ENCODE measurements around the gene LMBRD2. TPM values are rescaled to one million over a fixed set of nuclear protein-coding genes. Genes with fewer than 3 reads are reported as not detected.

Gene LMBRD2
- polyA plus RNA-seq, 2 donors, result 1.3 to 2.3 TPM

DNA sequence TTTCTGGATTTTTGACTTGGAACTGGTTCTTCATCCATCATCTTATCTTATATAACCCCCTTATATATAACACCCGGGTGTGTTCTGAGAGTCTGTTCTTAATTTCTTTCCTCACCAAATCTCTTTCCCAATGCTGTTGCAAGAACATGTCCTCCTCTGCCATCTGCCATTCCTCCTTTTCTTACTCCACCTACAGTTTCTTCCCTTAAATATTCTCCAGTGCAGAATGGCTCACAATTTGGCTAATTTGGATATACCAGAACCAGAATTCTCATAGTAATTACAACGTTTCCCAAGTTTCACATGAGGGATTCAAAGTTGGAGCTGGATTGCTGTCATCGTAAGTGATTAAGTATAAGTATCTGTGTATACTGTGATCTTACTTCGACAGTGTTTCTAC is 28.3 kb upstream of the LMBRD2 start:
- H3K27me3 ChIP-seq (ENCODE audit: control insufficient read depth in 1 of 2, insufficient read depth in 2 of 2, low read length in 2 of 2), result no peaks in the 10 kb centered on the region
- no peaks in the 10 kb centered on the region for H3K9me3 ChIP-seq (ENCODE audit: control insufficient read depth in 2 of 2, insufficient read depth in 1 of 2, low read depth in 1 of 2, low read length in 1 of 2)
- H3K4me1 ChIP-seq (ENCODE audit: control insufficient read depth in 2 of 2, insufficient read depth in 2 of 2, low read length in 1 of 2), result no peaks in the 10 kb centered on the region
- WGBS, 2 donors, result 73 to 80% methylated on average over 4 of the region's 4 CpGs
- no peak overlapping the region for H3K27ac ChIP-seq (ENCODE audit: low read depth in 2 of 2, low read length in 1 of 2)
- no peaks in the 10 kb centered on the region for H3K36me3 ChIP-seq (ENCODE audit: control insufficient read depth in 2 of 2, insufficient read depth in 2 of 2, low read length in 1 of 2)
- no peak overlapping the region for H3K4me3 ChIP-seq (ENCODE audit: low read depth in 1 of 2, low read length in 2 of 2)

- WGBS, 2 donors, result 94 to 95% methylated on average over 3 of the region's 3 CpGs
- no peaks in the 10 kb centered on the region for H3K27me3 ChIP-seq (ENCODE audit: control insufficient read depth in 1 of 2, insufficient read depth in 2 of 2, low read length in 2 of 2)
- H3K4me3 ChIP-seq (ENCODE audit: low read depth in 1 of 2, low read length in 2 of 2), result no peak overlapping the region
- H3K4me1 ChIP-seq (ENCODE audit: control insufficient read depth in 2 of 2, insufficient read depth in 2 of 2, low read length in 1 of 2), result no peaks in the 10 kb centered on the region
- peaks cover 3% of the 10 kb centered on the region in 2 donors for H3K36me3 ChIP-seq (ENCODE audit: control insufficient read depth in 2 of 2, insufficient read depth in 2 of 2, low read length in 1 of 2)
- H3K27ac ChIP-seq (ENCODE audit: low read depth in 2 of 2, low read length in 1 of 2), result no peak overlapping the region
- H3K9me3 ChIP-seq (ENCODE audit: control insufficient read depth in 2 of 2, insufficient read depth in 1 of 2, low read depth in 1 of 2, low read length in 1 of 2), result no peaks in the 10 kb centered on the region
Observed at GRCh38 chr5:36178524-36178890, 26.8 kb upstream of the LMBRD2 start.

- Histone ChIP-seq H3K27ac (ENCODE audit: low read depth in 2 of 2, low read length in 1 of 2) (no peak overlapping the region), H3K36me3 (ENCODE audit: control insufficient read depth in 2 of 2, insufficient read depth in 2 of 2, low read length in 1 of 2) (peaks cover 3% of the 10 kb centered on the region in 2 donors), H3K4me1 (ENCODE audit: control insufficient read depth in 2 of 2, insufficient read depth in 2 of 2, low read length in 1 of 2) (no peaks in the 10 kb centered on the region), H3K27me3 (ENCODE audit: control insufficient read depth in 1 of 2, insufficient read depth in 2 of 2, low read length in 2 of 2) (no peaks in the 10 kb centered on the region), H3K4me3 (ENCODE audit: low read depth in 1 of 2, low read length in 2 of 2) (no peak overlapping the region), H3K9me3 (ENCODE audit: control insufficient read depth in 2 of 2, insufficient read depth in 1 of 2, low read depth in 1 of 2, low read length in 1 of 2) (no peaks in the 10 kb centered on the region)
- WGBS, 2 donors, result 57 to 62% methylated on average over 2 of the region's 2 CpGs
Observed at GRCh38 chr5:36177715-36178523, 26.2 kb upstream of the LMBRD2 start.

DNA sequence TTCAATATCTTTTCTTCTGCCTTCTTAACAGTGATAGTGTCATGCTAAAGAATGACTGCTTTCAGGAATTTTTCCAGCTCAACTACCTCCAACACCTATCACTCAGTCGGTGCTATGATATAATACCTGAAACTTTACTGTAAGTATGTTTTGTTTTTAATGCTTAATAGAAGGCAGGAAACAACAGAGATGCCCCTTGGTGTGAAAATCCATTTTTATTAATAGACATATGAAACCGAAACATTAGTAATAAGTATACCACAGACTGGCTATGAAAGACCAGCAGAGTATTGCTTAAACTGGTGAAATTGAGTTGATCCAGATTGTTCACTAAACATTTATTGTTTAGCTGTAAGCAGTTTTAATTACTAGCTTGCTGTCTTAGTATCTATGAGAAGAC is 25.5 kb upstream of the LMBRD2 start:
- 75 to 77% methylated on average over 2 of the region's 2 CpGs for WGBS, 2 donors
- Histone ChIP-seq H3K4me3 (ENCODE audit: low read depth in 1 of 2, low read length in 2 of 2) (no peak overlapping the region), H3K4me1 (ENCODE audit: control insufficient read depth in 2 of 2, insufficient read depth in 2 of 2, low read length in 1 of 2) (no peaks in the 10 kb centered on the region), H3K36me3 (ENCODE audit: control insufficient read depth in 2 of 2, insufficient read depth in 2 of 2, low read length in 1 of 2) (peaks cover 3% of the 10 kb centered on the region in 2 donors), H3K27ac (ENCODE audit: low read depth in 2 of 2, low read length in 1 of 2) (no peak overlapping the region), H3K27me3 (ENCODE audit: control insufficient read depth in 1 of 2, insufficient read depth in 2 of 2, low read length in 2 of 2) (no peaks in the 10 kb centered on the region), H3K9me3 (ENCODE audit: control insufficient read depth in 2 of 2, insufficient read depth in 1 of 2, low read depth in 1 of 2, low read length in 1 of 2) (no peaks in the 10 kb centered on the region)

- H3K4me1 ChIP-seq (ENCODE audit: control insufficient read depth in 2 of 2, insufficient read depth in 2 of 2, low read length in 1 of 2), result no peaks in the 10 kb centered on the region
- H3K27ac ChIP-seq (ENCODE audit: low read depth in 2 of 2, low read length in 1 of 2), result no peak overlapping the region
- H3K4me3 ChIP-seq (ENCODE audit: low read depth in 1 of 2, low read length in 2 of 2), result no peak overlapping the region
- peaks cover 3% of the 10 kb centered on the region in 2 donors for H3K36me3 ChIP-seq (ENCODE audit: control insufficient read depth in 2 of 2, insufficient read depth in 2 of 2, low read length in 1 of 2)
- WGBS, 2 donors, result 85 to 88% methylated on average over 5 of the region's 5 CpGs
- no peaks in the 10 kb centered on the region for H3K27me3 ChIP-seq (ENCODE audit: control insufficient read depth in 1 of 2, insufficient read depth in 2 of 2, low read length in 2 of 2)
- H3K9me3 ChIP-seq (ENCODE audit: control insufficient read depth in 2 of 2, insufficient read depth in 1 of 2, low read depth in 1 of 2, low read length in 1 of 2), result no peaks in the 10 kb centered on the region
Observed at GRCh38 chr5:36175043-36175442, 23.4 kb upstream of the LMBRD2 start.

DNA sequence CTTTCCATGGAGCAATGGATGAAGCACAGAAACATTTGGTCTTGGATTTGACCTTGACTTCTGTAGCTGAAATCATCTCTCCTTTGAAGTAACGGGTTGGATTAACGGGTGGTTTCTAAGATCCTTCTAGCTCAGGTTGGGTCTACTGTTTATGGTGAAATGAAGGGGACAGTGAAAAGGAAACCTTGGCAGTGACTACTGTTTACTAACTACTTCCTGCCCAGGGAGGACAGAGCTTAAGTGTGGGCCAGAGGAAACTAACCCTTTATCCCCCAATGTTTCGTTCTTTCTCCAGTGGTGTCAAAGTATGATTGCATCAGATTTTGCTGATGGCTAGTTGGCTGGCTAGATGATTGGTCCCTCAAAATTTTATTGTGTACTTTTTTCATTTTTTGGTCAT is 22.4 kb upstream of the LMBRD2 start:
- no peak overlapping the region for H3K27ac ChIP-seq (ENCODE audit: low read depth in 2 of 2, low read length in 1 of 2)
- H3K9me3 ChIP-seq (ENCODE audit: control insufficient read depth in 2 of 2, insufficient read depth in 1 of 2, low read depth in 1 of 2, low read length in 1 of 2), result no peaks in the 10 kb centered on the region
- no peak overlapping the region for H3K4me3 ChIP-seq (ENCODE audit: low read depth in 1 of 2, low read length in 2 of 2)
- peaks cover 3% of the 10 kb centered on the region in 2 donors for H3K36me3 ChIP-seq (ENCODE audit: control insufficient read depth in 2 of 2, insufficient read depth in 2 of 2, low read length in 1 of 2)
- H3K4me1 ChIP-seq (ENCODE audit: control insufficient read depth in 2 of 2, insufficient read depth in 2 of 2, low read length in 1 of 2), result no peaks in the 10 kb centered on the region
- H3K27me3 ChIP-seq (ENCODE audit: control insufficient read depth in 1 of 2, insufficient read depth in 2 of 2, low read length in 2 of 2), result no peaks in the 10 kb centered on the region
- 82% methylated on average over 3 of the region's 3 CpGs for WGBS, 2 donors

- Histone ChIP-seq H3K9me3 (ENCODE audit: control insufficient read depth in 2 of 2, insufficient read depth in 1 of 2, low read depth in 1 of 2, low read length in 1 of 2) (no peaks in the 10 kb centered on the region), H3K4me3 (ENCODE audit: low read depth in 1 of 2, low read length in 2 of 2) (no peak overlapping the region), H3K36me3 (ENCODE audit: control insufficient read depth in 2 of 2, insufficient read depth in 2 of 2, low read length in 1 of 2) (peaks cover 3% of the 10 kb centered on the region in 2 donors), H3K27me3 (ENCODE audit: control insufficient read depth in 1 of 2, insufficient read depth in 2 of 2, low read length in 2 of 2) (no peaks in the 10 kb centered on the region), H3K4me1 (ENCODE audit: control insufficient read depth in 2 of 2, insufficient read depth in 2 of 2, low read length in 1 of 2) (no peaks in the 10 kb centered on the region), H3K27ac (ENCODE audit: low read depth in 2 of 2, low read length in 1 of 2) (no peak overlapping the region)
- WGBS, 2 donors, result 47 to 78% methylated on average over 2 of the region's 2 CpGs
Observed at GRCh38 chr5:36173426-36173825, 21.7 kb upstream of the LMBRD2 start.

DNA sequence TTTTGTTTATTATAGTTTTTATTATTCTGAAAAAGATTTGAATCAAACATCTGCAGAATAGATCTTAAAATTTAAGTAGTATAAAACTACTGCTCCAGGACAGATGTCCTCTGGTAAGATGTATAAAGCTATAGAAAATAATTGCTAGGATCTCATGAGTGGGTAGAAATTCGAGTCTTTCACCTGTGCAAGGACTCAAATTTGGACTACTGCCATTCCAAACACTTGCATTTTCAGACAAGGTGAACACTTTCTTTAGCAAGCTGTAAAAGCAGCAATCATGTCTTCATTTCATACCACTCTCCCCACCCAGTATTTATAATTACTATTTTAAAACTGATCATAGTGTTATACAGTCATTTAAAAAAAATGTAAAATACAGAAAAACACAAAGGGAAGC is 20.9 kb upstream of the LMBRD2 start:
- Histone ChIP-seq H3K27me3 (ENCODE audit: control insufficient read depth in 1 of 2, insufficient read depth in 2 of 2, low read length in 2 of 2) (no peaks in the 10 kb centered on the region), H3K4me3 (ENCODE audit: low read depth in 1 of 2, low read length in 2 of 2) (no peak overlapping the region), H3K9me3 (ENCODE audit: control insufficient read depth in 2 of 2, insufficient read depth in 1 of 2, low read depth in 1 of 2, low read length in 1 of 2) (no peaks in the 10 kb centered on the region), H3K27ac (ENCODE audit: low read depth in 2 of 2, low read length in 1 of 2) (no peak overlapping the region), H3K36me3 (ENCODE audit: control insufficient read depth in 2 of 2, insufficient read depth in 2 of 2, low read length in 1 of 2) (peaks cover 3 to 9% of the 10 kb centered on the region in 2 donors), H3K4me1 (ENCODE audit: control insufficient read depth in 2 of 2, insufficient read depth in 2 of 2, low read length in 1 of 2) (no peaks in the 10 kb centered on the region)
- WGBS, 2 donors, result 48 to 60% methylated on average over 1 of the region's 1 CpG

DNA sequence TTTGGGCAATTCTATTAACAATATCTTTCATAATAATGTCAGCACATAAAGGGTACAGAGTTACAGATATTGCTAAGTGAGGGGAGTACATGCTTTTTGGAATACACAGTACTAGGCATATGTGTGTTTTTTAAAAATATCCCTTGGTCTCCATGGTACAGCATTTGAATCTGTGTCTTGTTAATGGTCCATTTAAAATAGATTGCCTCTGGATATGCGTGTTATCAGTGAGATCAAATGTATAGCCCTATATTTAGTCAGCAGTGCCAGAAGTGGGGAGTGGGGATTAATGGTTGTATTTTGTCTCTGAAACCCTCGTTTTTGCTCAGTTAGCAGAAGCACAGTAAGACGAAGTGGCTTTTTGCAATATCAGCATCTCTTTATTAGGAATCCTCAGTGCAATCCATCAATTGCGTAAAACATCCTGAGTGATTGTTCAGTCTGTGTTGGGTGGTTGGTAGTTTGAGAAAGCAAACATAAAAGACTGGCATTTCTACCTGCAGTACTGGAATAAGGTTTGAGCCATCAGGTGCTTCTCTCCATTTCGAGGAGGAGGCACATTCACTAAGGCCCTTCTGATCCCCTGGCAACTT is 19.2 kb upstream of the LMBRD2 start:
- H3K36me3 ChIP-seq (ENCODE audit: control insufficient read depth in 2 of 2, insufficient read depth in 2 of 2, low read length in 1 of 2), result peaks cover 5 to 9% of the 10 kb centered on the region in 2 donors
- no peak overlapping the region for H3K27ac ChIP-seq (ENCODE audit: low read depth in 2 of 2, low read length in 1 of 2)
- 85 to 87% methylated on average over 5 of the region's 5 CpGs for WGBS, 2 donors
- H3K27me3 ChIP-seq (ENCODE audit: control insufficient read depth in 1 of 2, insufficient read depth in 2 of 2, low read length in 2 of 2), result no peaks in the 10 kb centered on the region
- no peak overlapping the region for H3K4me3 ChIP-seq (ENCODE audit: low read depth in 1 of 2, low read length in 2 of 2)
- no peaks in the 10 kb centered on the region for H3K9me3 ChIP-seq (ENCODE audit: control insufficient read depth in 2 of 2, insufficient read depth in 1 of 2, low read depth in 1 of 2, low read length in 1 of 2)
- H3K4me1 ChIP-seq (ENCODE audit: control insufficient read depth in 2 of 2, insufficient read depth in 2 of 2, low read length in 1 of 2), result no peaks in the 10 kb centered on the region

DNA sequence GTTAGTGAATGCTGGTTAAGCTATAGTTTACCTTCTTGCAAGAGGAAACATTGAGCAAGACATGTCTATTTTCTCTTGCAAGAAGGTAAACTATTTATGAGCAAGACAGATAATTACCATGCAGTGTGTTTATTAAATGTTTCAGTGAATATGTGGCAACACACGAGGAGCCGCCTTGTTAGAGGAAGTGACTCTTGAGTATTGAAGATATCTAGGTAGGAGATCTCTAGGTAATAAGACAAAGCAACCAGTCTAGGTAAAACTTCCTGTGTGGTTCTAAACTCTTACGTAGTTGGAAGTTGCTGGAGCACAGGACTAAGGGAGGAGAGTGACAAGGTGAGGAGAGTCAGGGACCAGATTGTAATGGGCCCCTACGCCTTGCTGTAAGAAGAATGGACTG is 17.1 kb upstream of the LMBRD2 start:
- WGBS, 2 donors, result 88 to 92% methylated on average over 4 of the region's 4 CpGs
- Histone ChIP-seq H3K27me3 (ENCODE audit: control insufficient read depth in 1 of 2, insufficient read depth in 2 of 2, low read length in 2 of 2) (no peaks in the 10 kb centered on the region), H3K4me3 (ENCODE audit: low read depth in 1 of 2, low read length in 2 of 2) (no peak overlapping the region), H3K27ac (ENCODE audit: low read depth in 2 of 2, low read length in 1 of 2) (no peak overlapping the region), H3K36me3 (ENCODE audit: control insufficient read depth in 2 of 2, insufficient read depth in 2 of 2, low read length in 1 of 2) (peaks cover 6 to 10% of the 10 kb centered on the region in 2 donors), H3K4me1 (ENCODE audit: control insufficient read depth in 2 of 2, insufficient read depth in 2 of 2, low read length in 1 of 2) (no peaks in the 10 kb centered on the region), H3K9me3 (ENCODE audit: control insufficient read depth in 2 of 2, insufficient read depth in 1 of 2, low read depth in 1 of 2, low read length in 1 of 2) (no peaks in the 10 kb centered on the region)
